ENCODE data around the gene PLCD1. TPM values are rescaled to one million over a fixed set of nuclear protein-coding genes. Genes with fewer than 3 reads are reported as not detected.

The PLCD1 gene
- total and polyA plus RNA-seq, 2 of the 13 experiments (the other 11 are each of a cell fraction or from before 2014, with no cell fraction given) = 10.1 to 12.4 TPM

- TF ChIP-seq MTF1 (CRISPR knock-in tag; IDR thresholded peaks at IDR 0.05) (no peak), ZNF441 (CRISPR knock-in tag; IDR thresholded peaks at IDR 0.05; ENCODE audit: borderline replicate concordance) (no peak), CSRNP1 (CRISPR knock-in tag; IDR thresholded peaks at IDR 0.05) (no peak), XBP1 (CRISPR knock-in tag; IDR thresholded peaks at IDR 0.05) (no peak), DNMT1 (CRISPR knock-in tag; IDR thresholded peaks at IDR 0.05) (peak; percentile 61; the same call in 1 of the 2 replicates), ZNF556 (CRISPR knock-in tag; IDR thresholded peaks at IDR 0.05; ENCODE audit: borderline replicate concordance) (no peak), TMF1 (CRISPR knock-in tag; IDR thresholded peaks at IDR 0.05; ENCODE audit: low read depth) (no peak), ZNF816 (CRISPR knock-in tag; IDR thresholded peaks at IDR 0.05; ENCODE audit: borderline replicate concordance) (no peak), ZNF749 (CRISPR knock-in tag; IDR thresholded peaks at IDR 0.05; ENCODE audit: borderline replicate concordance) (no peak; the same call in 1 of the 2 replicates), FOXC1 (CRISPR knock-in tag; IDR thresholded peaks at IDR 0.05; ENCODE audit: borderline replicate concordance) (no peak), GMEB2 (CRISPR knock-in tag; IDR thresholded peaks at IDR 0.05; ENCODE audit: low read depth) (no peak), ETV6 (CRISPR knock-in tag; conservative IDR thresholded peaks at IDR 0.05) (no peak), ZNF552 (CRISPR knock-in tag; IDR thresholded peaks at IDR 0.05; ENCODE audit: borderline replicate concordance) (no peak), CEBPG (CRISPR knock-in tag; IDR thresholded peaks at IDR 0.05) (peak; percentile 71), PRMT3 (CRISPR knock-in tag; IDR thresholded peaks at IDR 0.05; ENCODE audit: borderline replicate concordance, low read depth) (no peak), BORCS8-MEF2B (CRISPR knock-in tag; IDR thresholded peaks at IDR 0.05) (no peak; the same call in 1 of the 2 replicates), DPF2 (CRISPR knock-in tag; IDR thresholded peaks at IDR 0.05; ENCODE audit: borderline replicate concordance, low read depth) (0 out of 2 replicates have a peak, but pooled peaks have one; percentile 9), GTF2F1 (IDR thresholded peaks at IDR 0.05; ENCODE audit: low read length) (no peak), ZBTB42 (CRISPR knock-in tag; IDR thresholded peaks at IDR 0.05) (no peak), SPEN (CRISPR knock-in tag; IDR thresholded peaks at IDR 0.05; ENCODE audit: low read depth) (peak; percentile 44), MXI1 (IDR thresholded peaks at IDR 0.05; ENCODE audit: borderline replicate concordance, low read depth, low read length) (no peak; the same call in 2 of the 3 replicates), MBD4 (IDR thresholded peaks at IDR 0.05; ENCODE audit: borderline replicate concordance, low read length) (no peak), GLI4 (CRISPR knock-in tag; IDR thresholded peaks at IDR 0.05; ENCODE audit: borderline replicate concordance) (no peak)
- TF ChIP-seq, protein P1, sequence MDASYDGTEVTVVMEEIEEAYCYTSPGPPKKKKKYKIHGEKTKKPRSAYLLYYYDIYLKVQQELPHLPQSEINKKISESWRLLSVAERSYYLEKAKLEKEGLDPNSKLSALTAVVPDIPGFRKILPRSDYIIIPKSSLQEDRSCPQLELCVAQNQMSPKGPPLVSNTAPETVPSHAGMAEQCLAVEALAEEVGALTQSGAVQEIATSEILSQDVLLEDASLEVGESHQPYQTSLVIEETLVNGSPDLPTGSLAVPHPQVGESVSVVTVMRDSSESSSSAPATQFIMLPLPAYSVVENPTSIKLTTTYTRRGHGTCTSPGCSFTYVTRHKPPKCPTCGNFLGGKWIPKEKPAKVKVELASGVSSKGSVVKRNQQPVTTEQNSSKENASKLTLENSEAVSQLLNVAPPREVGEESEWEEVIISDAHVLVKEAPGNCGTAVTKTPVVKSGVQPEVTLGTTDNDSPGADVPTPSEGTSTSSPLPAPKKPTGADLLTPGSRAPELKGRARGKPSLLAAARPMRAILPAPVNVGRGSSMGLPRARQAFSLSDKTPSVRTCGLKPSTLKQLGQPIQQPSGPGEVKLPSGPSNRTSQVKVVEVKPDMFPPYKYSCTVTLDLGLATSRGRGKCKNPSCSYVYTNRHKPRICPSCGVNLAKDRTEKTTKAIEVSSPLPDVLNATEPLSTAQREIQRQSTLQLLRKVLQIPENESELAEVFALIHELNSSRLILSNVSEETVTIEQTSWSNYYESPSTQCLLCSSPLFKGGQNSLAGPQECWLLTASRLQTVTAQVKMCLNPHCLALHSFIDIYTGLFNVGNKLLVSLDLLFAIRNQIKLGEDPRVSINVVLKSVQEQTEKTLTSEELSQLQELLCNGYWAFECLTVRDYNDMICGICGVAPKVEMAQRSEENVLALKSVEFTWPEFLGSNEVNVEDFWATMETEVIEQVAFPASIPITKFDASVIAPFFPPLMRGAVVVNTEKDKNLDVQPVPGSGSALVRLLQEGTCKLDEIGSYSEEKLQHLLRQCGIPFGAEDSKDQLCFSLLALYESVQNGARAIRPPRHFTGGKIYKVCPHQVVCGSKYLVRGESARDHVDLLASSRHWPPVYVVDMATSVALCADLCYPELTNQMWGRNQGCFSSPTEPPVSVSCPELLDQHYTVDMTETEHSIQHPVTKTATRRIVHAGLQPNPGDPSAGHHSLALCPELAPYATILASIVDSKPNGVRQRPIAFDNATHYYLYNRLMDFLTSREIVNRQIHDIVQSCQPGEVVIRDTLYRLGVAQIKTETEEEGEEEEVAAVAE (CRISPR knock-in tag; IDR thresholded peaks at IDR 0.05; ENCODE audit: borderline replicate concordance) = peak; percentile 43; the same call in 1 of the 2 replicates
Measured at GRCh38 chr3:38004415-38005075, 24.9 kb downstream of the PLCD1 start (continued).

Data from HepG2 (cell line).